NB4 (cell line): ENCODE data around the gene SETD3.

Experiments used
- DNase-seq: peaks from one replicate; pipeline ENCODE4 v3.0.0; 2010; ENCODE audit warnings: low read depth
- H3K4me3 ChIP-seq: one replicate; pipeline ENCODE4 v1.5.1; 2011; ENCODE audit warnings: mild to moderate bottlenecking, low read depth, low read length, moderate library complexity
- MAX ChIP-seq: IDR thresholded peaks from 2 replicates; pipeline ENCODE4 v1.6.1; 2011; ENCODE audit warnings: low read depth, low read length
- MYC ChIP-seq: IDR thresholded peaks from 2 replicates; pipeline ENCODE4 v1.6.1; 2011; ENCODE audit warnings: low read depth, low read length
- POLR2A ChIP-seq: IDR thresholded peaks from 2 replicates; pipeline ENCODE4 v1.6.1; 2011; ENCODE audit warnings: mild to moderate bottlenecking; ENCODE audit not compliant: insufficient read length; ENCODE audit errors: extremely low read depth
- TF ChIP-seq, protein P1 (sequence below): IDR thresholded peaks from one replicate; pipeline ENCODE4 v1.5.1; 2012; ENCODE audit warnings: low read depth, low read length

Gene SETD3

GRCh38 chr14:99478128-99478527 lies 2.5 kb downstream of the SETD3 start:
- TF ChIP-seq POLR2A (no peak), MAX (no peak), MYC (no peak)
- TF ChIP-seq, protein P1, sequence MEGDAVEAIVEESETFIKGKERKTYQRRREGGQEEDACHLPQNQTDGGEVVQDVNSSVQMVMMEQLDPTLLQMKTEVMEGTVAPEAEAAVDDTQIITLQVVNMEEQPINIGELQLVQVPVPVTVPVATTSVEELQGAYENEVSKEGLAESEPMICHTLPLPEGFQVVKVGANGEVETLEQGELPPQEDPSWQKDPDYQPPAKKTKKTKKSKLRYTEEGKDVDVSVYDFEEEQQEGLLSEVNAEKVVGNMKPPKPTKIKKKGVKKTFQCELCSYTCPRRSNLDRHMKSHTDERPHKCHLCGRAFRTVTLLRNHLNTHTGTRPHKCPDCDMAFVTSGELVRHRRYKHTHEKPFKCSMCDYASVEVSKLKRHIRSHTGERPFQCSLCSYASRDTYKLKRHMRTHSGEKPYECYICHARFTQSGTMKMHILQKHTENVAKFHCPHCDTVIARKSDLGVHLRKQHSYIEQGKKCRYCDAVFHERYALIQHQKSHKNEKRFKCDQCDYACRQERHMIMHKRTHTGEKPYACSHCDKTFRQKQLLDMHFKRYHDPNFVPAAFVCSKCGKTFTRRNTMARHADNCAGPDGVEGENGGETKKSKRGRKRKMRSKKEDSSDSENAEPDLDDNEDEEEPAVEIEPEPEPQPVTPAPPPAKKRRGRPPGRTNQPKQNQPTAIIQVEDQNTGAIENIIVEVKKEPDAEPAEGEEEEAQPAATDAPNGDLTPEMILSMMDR, result no peak
- H3K4me3 ChIP-seq, result no peak overlapping the region
- DNase-seq, result no peak

GRCh38 chr14:99476864-99477263 lies 3.8 kb downstream of the SETD3 start:
- no peak overlapping the region for H3K4me3 ChIP-seq
- TF ChIP-seq MYC (no peak), POLR2A (no peak), MAX (no peak)
- TF ChIP-seq, protein P1, result no peak
- peak; percentile 70 for DNase-seq

DNA sequence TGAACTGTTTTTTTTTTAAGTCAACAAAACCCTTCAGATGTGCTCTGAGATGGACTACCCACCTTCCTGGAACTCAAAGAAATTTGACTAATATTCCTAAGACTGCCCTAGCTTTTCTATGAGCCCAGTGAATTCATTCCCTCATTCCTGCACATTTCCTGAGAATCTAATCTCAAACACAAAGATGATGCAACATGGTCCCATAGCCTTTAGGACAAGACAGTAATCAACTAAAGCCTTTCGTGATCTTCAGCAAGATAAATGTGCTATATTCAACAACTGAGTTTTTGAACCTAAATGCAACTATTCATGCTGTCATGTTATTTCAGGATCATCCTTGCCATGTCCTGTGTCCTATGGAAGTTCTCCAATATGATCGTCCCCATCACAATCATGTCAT lies 5.0 kb downstream of the SETD3 start:
- DNase-seq, result no peak
- TF ChIP-seq MYC (no peak), MAX (no peak), POLR2A (no peak)
- TF ChIP-seq, protein P1, result no peak
- H3K4me3 ChIP-seq, result no peak overlapping the region

DNA sequence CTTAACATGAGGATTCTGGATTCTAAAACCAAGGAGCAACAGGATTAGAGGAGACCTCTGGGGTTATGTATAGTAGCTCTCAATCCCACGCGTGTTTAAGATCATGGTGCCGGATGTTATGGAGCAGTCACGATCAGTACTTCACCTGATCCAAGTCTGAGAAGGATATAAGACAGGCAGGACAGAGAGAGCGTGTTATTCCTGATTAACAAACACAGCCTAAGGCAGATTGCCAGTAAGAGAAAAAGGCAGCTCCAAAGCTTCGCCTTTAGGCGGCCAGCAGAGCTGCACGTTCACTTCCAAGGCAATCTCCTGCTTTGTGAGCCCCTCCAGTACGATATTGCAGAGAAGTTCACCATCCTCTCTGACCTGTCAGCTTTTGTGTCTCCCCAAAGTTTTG lies 5.5 kb downstream of the SETD3 start:
- no peak overlapping the region for H3K4me3 ChIP-seq
- no peak for DNase-seq
- TF ChIP-seq MYC (no peak), MAX (no peak), POLR2A (no peak)
- TF ChIP-seq, protein P1, result no peak

DNA sequence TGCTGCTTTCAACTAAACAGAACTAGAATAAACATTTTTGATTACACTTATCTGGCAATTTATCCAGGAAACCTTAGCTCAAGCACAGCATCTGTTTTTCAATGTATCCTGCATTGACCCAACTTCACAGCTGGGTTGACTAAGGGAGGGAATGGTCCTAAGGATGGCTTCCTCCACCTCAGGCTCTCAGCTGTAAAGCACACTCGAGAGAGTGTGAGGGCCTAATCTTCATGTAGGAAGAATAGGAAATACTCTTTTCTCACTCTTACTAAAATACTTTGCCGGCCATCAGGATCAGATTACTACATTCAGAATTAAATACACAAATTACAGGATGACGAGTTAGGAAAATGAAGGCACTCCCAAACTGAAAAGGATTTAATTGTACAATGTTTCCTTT lies 7.2 kb downstream of the SETD3 start:
- no peak overlapping the region for H3K4me3 ChIP-seq

More for the DNA sequence above, 7.2 kb downstream of the SETD3 start:
- no peak for DNase-seq
- TF ChIP-seq MAX (no peak), MYC (no peak), POLR2A (no peak)
- TF ChIP-seq, protein P1, result no peak
